GM21786 (cell line): ENCODE measurements around the gene BBS4.
A peak's percentile ranks its signal among the peaks of the same experiment; 100 is the strongest.

Experiments used
- ATAC-seq: cut with Tn5 transposase; IDR thresholded peaks from one replicate; pipeline ENCODE4 v1.9.1; 2021; ENCODE audit not compliant: unreplicated experiment

The BBS4 gene

GRCh38 chr15:72754096-72754495, 68.1 kb downstream of the BBS4 start:
- no peak for ATAC-seq

- no peak for ATAC-seq
Measured at GRCh38 chr15:72758182-72758581, 72.2 kb downstream of the BBS4 start.

- ATAC-seq, result no peak
Measured at GRCh38 chr15:72760590-72761260, 74.7 kb downstream of the BBS4 start.

- ATAC-seq, result no peak
Measured at GRCh38 chr15:72764656-72765055, 78.6 kb downstream of the BBS4 start.

- ATAC-seq, result no peak
Measured at GRCh38 chr15:72766025-72766424, 80.0 kb downstream of the BBS4 start.

GRCh38 chr15:72766780-72767179, 80.8 kb downstream of the BBS4 start:
- ATAC-seq, result no peak

GRCh38 chr15:72770673-72771328, 84.8 kb downstream of the BBS4 start:
- no peak for ATAC-seq

- ATAC-seq, result no peak
Measured at GRCh38 chr15:72771329-72771725, 85.3 kb downstream of the BBS4 start.

GRCh38 chr15:72774696-72775383, 88.8 kb downstream of the BBS4 start:
- ATAC-seq, result no peak

GRCh38 chr15:72778796-72779195, 92.8 kb downstream of the BBS4 start:
- no peak for ATAC-seq

- ATAC-seq, result no peak
Measured at GRCh38 chr15:72781631-72782030, 95.6 kb downstream of the BBS4 start.

GRCh38 chr15:72782274-72783003, 96.4 kb downstream of the BBS4 start:
- no peak for ATAC-seq

- ATAC-seq, result peak; percentile 24
Measured at GRCh38 chr15:72783004-72783639, 97.1 kb downstream of the BBS4 start.

GRCh38 chr15:72783640-72784455, 97.8 kb downstream of the BBS4 start, which contains the start of gene ADPGK:
ADPGK (minus strand) TSS chr15:72783758; CDS start chr15:72783691, 67 bp downstream.
- peak; percentile 68 for ATAC-seq

- no peak for ATAC-seq
Measured at GRCh38 chr15:72784456-72784876, 98.5 kb downstream of the BBS4 start.

- no peak for ATAC-seq
Measured at GRCh38 chr15:72785432-72785831, 99.4 kb downstream of the BBS4 start.

- ATAC-seq, result no peak
Measured at GRCh38 chr15:72785841-72786240, 99.8 kb downstream of the BBS4 start.

- ATAC-seq, result no peak
Measured at GRCh38 chr15:72786242-72786641, 100.2 kb downstream of the BBS4 start.

- no peak for ATAC-seq
Measured at GRCh38 chr15:72786676-72787345, 100.8 kb downstream of the BBS4 start.
